Astrocyte of the spinal cord (primary cell): ENCODE data around the gene ALG1.

ENCODE experiments used
- DNase-seq: peaks from one replicate; pipeline ENCODE4 v3.0.0; 2011; ENCODE audit warnings: low read depth, low spot score
- H3K4me3 ChIP-seq: 2 replicates; pipeline ENCODE4 v1.5.1; 2011; ENCODE audit warnings: low read depth, mild to moderate bottlenecking, low read length, moderate library complexity
- CTCF ChIP-seq: IDR thresholded peaks from 2 replicates; pipeline ENCODE4 v1.5.1; 2012; ENCODE audit warnings: low read depth, mild to moderate bottlenecking, low read length, inconsistent platforms
- in situ Hi-C: cut with HindIII; loops from 2 replicates; pipeline ENCODE4 v1.10.0; 2017; ENCODE audit warnings: low sequenced_read_pairs

Gene ALG1

GRCh38 chr16:5065813-5066212, 5.8 kb upstream of the ALG1 start, which contains the start of gene C16orf89:
C16orf89 (minus strand) TSS chr16:5065956; CDS start chr16:5065908, 48 bp downstream.
- no peak for TF ChIP-seq CTCF
- DNase-seq: no peak
- no peak within 1 kb of the TSS for H3K4me3 ChIP-seq
- in situ Hi-C loops: no loop called here

- DNase-seq: no peak
- no peak for TF ChIP-seq CTCF
- H3K4me3 ChIP-seq: no peak overlapping the region
- in situ Hi-C loops: no loop called here
Observed at GRCh38 chr16:5066511-5066910, 5.1 kb upstream of the ALG1 start.

GRCh38 chr16:5069048-5069447, 2.6 kb upstream of the ALG1 start:
- TF ChIP-seq CTCF: no peak
- no peak for DNase-seq
- H3K4me3 ChIP-seq: no peak overlapping the region
- in situ Hi-C loops: no loop called here

- no peak overlapping the region for H3K4me3 ChIP-seq
- no peak for DNase-seq
- in situ Hi-C loops: no loop called here
- no peak for TF ChIP-seq CTCF
Observed at GRCh38 chr16:5069854-5070253, 1.8 kb upstream of the ALG1 start.

GRCh38 chr16:5070431-5071186, 1.0 kb upstream of the ALG1 start:
- TF ChIP-seq CTCF: no peak
- in situ Hi-C loops: no loop called here
- DNase-seq: no peak

GRCh38 chr16:5071341-5071680, 332 bp upstream of the ALG1 start:
- DNase-seq: no peak
- H3K4me3 ChIP-seq: peak overlapping the region; percentile 66
- TF ChIP-seq CTCF: no peak
- in situ Hi-C loops: no loop called here

More at GRCh38 chr16:5070431-5071186, 1.0 kb upstream of the ALG1 start:
- no peak overlapping the region for H3K4me3 ChIP-seq
